SU-DHL-6 (cell line): ENCODE measurements around the gene SETD4.

Source experiments
- H2AFZ ChIP-seq: fragments of 200-600 bp; sonication (generic); 2 replicates; pipeline ENCODE4 v1.6.1; 2014; ENCODE audit warnings: low read depth, mild to moderate bottlenecking, moderate library complexity, mixed read lengths, antibody characterized with exemption, low read length; ENCODE audit not compliant: severe bottlenecking
- H3F3A ChIP-seq: fragments of 200-600 bp; shearing (Covaris generic); 2 replicates; pipeline ENCODE4 v1.6.0; 2016; ENCODE audit warnings: antibody characterized with exemption, mild to moderate bottlenecking; ENCODE audit not compliant: insufficient read depth
- H3K27ac ChIP-seq: fragments of 200-600 bp; sonication (generic); 2 replicates; pipeline ENCODE4 v1.5.1; 2016; ENCODE audit warnings: low read depth, mild to moderate bottlenecking, low read length, moderate library complexity, mixed read lengths
- H3K27me3 ChIP-seq: fragments of 200-600 bp; sonication (generic), shearing (Covaris generic); 2 replicates; pipeline ENCODE4 v1.6.0; 2014; ENCODE audit warnings: mild to moderate bottlenecking, low read length
- H3K36me3 ChIP-seq: fragments of 200-600 bp; sonication (generic); 2 replicates; pipeline ENCODE4 v1.6.1; 2014; ENCODE audit warnings: mild to moderate bottlenecking, low read length, mixed read lengths
- H3K4me2 ChIP-seq: fragments of 300-600, 200-600 bp; shearing (Covaris generic), sonication (generic); 2 replicates; pipeline ENCODE4 v1.6.0; 2014; ENCODE audit warnings: low read length, low read depth, mild to moderate bottlenecking; ENCODE audit not compliant: poor library complexity, severe bottlenecking
- H3K4me3 ChIP-seq: fragments of 200-600 bp; sonication (generic); 2 replicates; pipeline ENCODE4 v1.5.1; 2014; ENCODE audit warnings: antibody characterized with exemption, low read length, mild to moderate bottlenecking, mixed read lengths; ENCODE audit not compliant: insufficient read depth, poor library complexity, severe bottlenecking
- H3K79me2 ChIP-seq: fragments of 200-600 bp; sonication (generic); 2 replicates; pipeline ENCODE4 v1.6.1; 2014; ENCODE audit warnings: mild to moderate bottlenecking, low read length, moderate library complexity; ENCODE audit not compliant: insufficient read depth
- H3K9ac ChIP-seq: fragments of 200-600 bp; sonication (generic); 2 replicates; pipeline ENCODE4 v1.7.0; 2014; ENCODE audit warnings: mild to moderate bottlenecking, low read length
- H3K9me2 ChIP-seq: fragments of 200-600 bp; sonication (generic); replicated peaks from 2 replicates; pipeline ENCODE4 v1.6.1; 2014; ENCODE audit warnings: low read length; ENCODE audit not compliant: insufficient read depth
- H3K9me3 ChIP-seq: fragments of 200-600 bp; sonication (generic); 2 replicates; pipeline ENCODE4 v1.6.1; 2014; ENCODE audit warnings: low read length, mixed read lengths; ENCODE audit not compliant: insufficient read depth
- H4K20me1 ChIP-seq: fragments of 200-600 bp; sonication (generic); 2 replicates; pipeline ENCODE4 v1.6.1; 2014; ENCODE audit warnings: low read depth, mild to moderate bottlenecking, antibody characterized with exemption, low read length, moderate library complexity, mixed read lengths
- CTCF ChIP-seq: fragments of 200-600 bp; sonication (generic); IDR thresholded peaks from one replicate; pipeline ENCODE4 v1.5.1; 2017; ENCODE audit warnings: antibody characterized with exemption, mild to moderate bottlenecking, low read length, moderate library complexity; ENCODE audit not compliant: insufficient read depth, poor library complexity, severe bottlenecking
- EZH2phosphoT487 ChIP-seq: fragments of 200-600 bp; sonication (generic), shearing (Covaris generic); conservative IDR thresholded peaks from 2 replicates; pipeline ENCODE4 v1.6.1; 2018; ENCODE audit warnings: mild to moderate bottlenecking, antibody characterized with exemption, low read length, moderate library complexity, mixed read lengths

SETD4 gene

GRCh38 chr21:36041910-36042309 is 18.4 kb downstream of the SETD4 start:
- Histone ChIP-seq H3K27ac (no peak overlapping the region), H3K4me3 (no peak overlapping the region), H3K4me2 (no peak overlapping the region), H3K36me3 (no peaks in the 10 kb centered on the region; the same call in 1 of the 2 replicates), H3K27me3 (no peaks in the 10 kb centered on the region), H3K9ac (no peak overlapping the region), H3K9me3 (no peaks in the 10 kb centered on the region), H3K79me2 (no peaks in the 10 kb centered on the region), H3K9me2 (no peaks in the 10 kb centered on the region), H4K20me1 (no peaks in the 10 kb centered on the region), H3F3A (no peaks in the 10 kb centered on the region), H2AFZ (no peak overlapping the region)
- TF ChIP-seq EZH2phosphoT487, result no peak
- no peak for TF ChIP-seq CTCF

DNA sequence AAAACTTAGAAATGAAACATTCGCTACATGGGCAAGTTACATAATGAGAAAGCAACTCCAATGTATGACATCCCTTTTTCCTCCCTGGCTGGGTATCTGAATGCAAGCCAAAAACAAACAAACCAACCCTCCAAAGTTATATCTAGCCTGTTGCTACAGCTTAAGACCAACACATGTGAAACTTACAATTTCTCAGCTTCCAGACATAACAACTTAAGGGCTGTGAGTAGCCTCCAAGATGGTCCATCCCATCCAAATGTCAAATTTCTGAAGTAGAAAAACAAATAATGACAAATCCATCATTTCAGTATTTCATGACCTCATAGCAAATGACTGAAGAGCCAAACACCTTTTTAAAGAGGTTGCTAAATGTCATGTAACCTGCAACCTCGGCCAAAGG is 19.9 kb downstream of the SETD4 start:
- TF ChIP-seq CTCF (no peak), EZH2phosphoT487 (no peak)
- no peak overlapping the region for H3K4me2 ChIP-seq
- H4K20me1 ChIP-seq, result no peaks in the 10 kb centered on the region
- H3K9me3 ChIP-seq, result no peaks in the 10 kb centered on the region
- H3K9ac ChIP-seq, result no peak overlapping the region
- H2AFZ ChIP-seq, result no peak overlapping the region
- no peaks in the 10 kb centered on the region for H3K27me3 ChIP-seq
- no peak overlapping the region for H3K4me3 ChIP-seq
- no peak overlapping the region for H3K27ac ChIP-seq
- no peaks in the 10 kb centered on the region for H3F3A ChIP-seq
- H3K79me2 ChIP-seq, result no peaks in the 10 kb centered on the region
- no peaks in the 10 kb centered on the region for H3K9me2 ChIP-seq
- H3K36me3 ChIP-seq, result peaks cover 5% of the 10 kb centered on the region; the same call in 1 of the 2 replicates

DNA sequence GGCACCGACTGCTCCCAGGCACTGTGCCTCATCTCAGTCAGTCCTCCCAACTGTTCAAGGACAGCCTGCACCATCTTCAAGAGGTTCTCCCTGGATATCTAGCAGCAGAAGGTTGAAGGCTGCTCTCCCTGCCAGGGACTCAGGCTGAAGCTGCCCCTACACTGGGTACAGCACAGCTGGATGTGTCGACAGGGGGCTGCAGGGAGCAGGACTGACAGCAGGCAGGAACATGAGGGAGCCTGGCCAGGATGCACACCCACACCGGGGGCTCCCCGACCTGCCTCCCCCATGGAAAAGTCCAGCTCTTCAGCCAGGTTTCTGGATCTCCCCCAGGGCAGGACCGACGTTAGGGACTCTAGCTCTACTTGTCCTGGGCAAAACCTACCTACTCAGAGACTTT is 20.5 kb downstream of the SETD4 start:
- Histone ChIP-seq H3K9ac (no peak overlapping the region), H4K20me1 (no peaks in the 10 kb centered on the region), H3K36me3 (peaks cover 5% of the 10 kb centered on the region; the same call in 1 of the 2 replicates), H3K27me3 (no peaks in the 10 kb centered on the region), H3K27ac (no peak overlapping the region), H3K4me2 (no peak overlapping the region), H3K79me2 (no peaks in the 10 kb centered on the region), H3F3A (no peaks in the 10 kb centered on the region), H3K9me2 (no peaks in the 10 kb centered on the region), H3K4me3 (no peak overlapping the region), H2AFZ (no peak overlapping the region), H3K9me3 (no peaks in the 10 kb centered on the region)
- TF ChIP-seq CTCF (no peak), EZH2phosphoT487 (no peak)
